SK-N-SH treated with all-trans-retinoic acid at 6 μM for 48 hours (cell line): ENCODE measurements around the gene PNPO.

Experiments used
- ISL1 ChIP-seq: fragments of 250-450 bp; sonication (Bioruptor Pico); IDR thresholded peaks from 2 replicates; pipeline ENCODE4 v2.1.2; 2022; ENCODE audit warnings: mild to moderate bottlenecking, moderate library complexity
- OSR1 ChIP-seq: fragments of 250-450 bp; sonication (Bioruptor Pico); IDR thresholded peaks from 2 replicates; pipeline ENCODE4 v1.8.0; 2022; ENCODE audit warnings: moderate library complexity, mild to moderate bottlenecking, inconsistent platforms
- PATZ1 ChIP-seq: fragments of 250-450 bp; sonication (Bioruptor Pico); IDR thresholded peaks from 2 replicates; pipeline ENCODE4 v1.8.0; 2020; ENCODE audit warnings: mild to moderate bottlenecking, moderate library complexity, borderline replicate concordance
- POU6F1 ChIP-seq: fragments of 250-450 bp; sonication (Bioruptor Pico); IDR thresholded peaks from 2 replicates; pipeline ENCODE4 v1.8.0; 2021; ENCODE audit warnings: low read depth, mild to moderate bottlenecking, moderate library complexity, borderline replicate concordance
- PPARA ChIP-seq: fragments of 250-450 bp; sonication (Bioruptor Pico); IDR thresholded peaks from 2 replicates; pipeline ENCODE4 v1.5.0; 2020; ENCODE audit warnings: mild to moderate bottlenecking, borderline replicate concordance
- ZFP3 ChIP-seq: fragments of 250-450 bp; sonication (Bioruptor Pico); IDR thresholded peaks from 2 replicates; pipeline ENCODE4 v1.5.0; 2020; ENCODE audit warnings: mild to moderate bottlenecking, moderate library complexity
- ZFP30 ChIP-seq: fragments of 450-650 bp; formaldehyde crosslinking; IDR thresholded peaks from 2 replicates; pipeline ENCODE4 v1.5.0; 2022; ENCODE audit warnings: mild to moderate bottlenecking, moderate library complexity
- ZNF565 ChIP-seq: fragments of 450-650 bp; formaldehyde crosslinking; conservative IDR thresholded peaks from 2 replicates; pipeline ENCODE4 v1.5.0; 2020; ENCODE audit warnings: low read depth, mild to moderate bottlenecking, moderate library complexity
- ZNF8 ChIP-seq: fragments of 450-650 bp; formaldehyde crosslinking; IDR thresholded peaks from 2 replicates; pipeline ENCODE4 v1.5.0; 2020; ENCODE audit warnings: mild to moderate bottlenecking, moderate library complexity

GRCh38 chr17:47902039-47902744 is 39.2 kb upstream of the PNPO start:
- TF ChIP-seq ZNF565 (CRISPR knock-in tag) (no peak), ZNF8 (CRISPR knock-in tag) (no peak), POU6F1 (CRISPR knock-in tag) (no peak), ISL1 (CRISPR knock-in tag) (no peak), PATZ1 (CRISPR knock-in tag) (no peak), ZFP30 (CRISPR knock-in tag) (no peak), OSR1 (CRISPR knock-in tag) (no peak), ZFP3 (CRISPR knock-in tag) (no peak), PPARA (CRISPR knock-in tag) (no peak)
